HEK293 (cell line): ENCODE data around the gene TNFSF12.

ENCODE experiments used
- CTCF ChIA-PET: fragments of 350-600 bp; formaldehyde crosslinking; extraction: SDS; loops from one replicate; lab custom pipeline; 2021; ENCODE audit warnings: antibody characterized with exemption; lab: Yijun Ruan, JAX
- POLR2A ChIA-PET: fragments of 300-600 bp; formaldehyde crosslinking; extraction: SDS; loops from one replicate; lab custom pipeline; 2020; ENCODE audit warnings: antibody characterized with exemption, inconsistent platforms; lab: Yijun Ruan, JAX
- H3K27ac ChIP-seq: fragments of 200-500 bp; sonication (Bioruptor generic); 2 replicates; pipeline ENCODE4 v1.5.1; 2014; ENCODE audit warnings: low read depth, low read length, control low read depth, inconsistent platforms; ENCODE audit errors: extremely low read depth
- H3K36me3 ChIP-seq, 2 experiments: fragments of 200-500 bp in 1 of 2; sonication (Bioruptor generic) in 1 of 2; 1 replicate in 1 of 2; 2 replicates in 1 of 2; pipeline ENCODE4 v1.5.1; 2014 to 2017; ENCODE audit warnings: inconsistent platforms in 2 of 2, low read length in 2 of 2; ENCODE audit not compliant: control insufficient read depth in 2 of 2, insufficient read depth in 1 of 2
- H3K4me1 ChIP-seq: fragments of 200-500 bp; sonication (Bioruptor generic); 2 replicates; pipeline ENCODE4 v1.5.1; 2014; ENCODE audit warnings: mild to moderate bottlenecking, low read length, inconsistent platforms; ENCODE audit not compliant: control insufficient read depth, insufficient read depth
- H3K4me3 ChIP-seq: 2 replicates; pipeline ENCODE4 v1.5.1; 2011; ENCODE audit warnings: low read depth, mild to moderate bottlenecking, control low read depth, low read length, moderate library complexity
- H3K9me3 ChIP-seq: fragments of 200-500 bp; sonication (Bioruptor generic); 2 replicates; pipeline ENCODE4 v1.5.1; 2014; ENCODE audit warnings: low read depth, low read length, inconsistent platforms; ENCODE audit not compliant: control insufficient read depth, insufficient read depth
- EGR2 ChIP-seq: fragments of 450-650 bp; formaldehyde crosslinking; IDR thresholded peaks from 2 replicates; pipeline ENCODE4 v1.5.1; 2016; ENCODE audit warnings: low read depth, missing biosample characterization, missing genetic modification characterization
- HOXA7 ChIP-seq: sonication (generic); formaldehyde crosslinking; IDR thresholded peaks from 2 replicates; pipeline ENCODE4 v1.8.1; 2022; ENCODE audit warnings: missing genetic modification reagents, borderline replicate concordance
- OSR2 ChIP-seq: fragments of 450-650 bp; formaldehyde crosslinking; IDR thresholded peaks from 2 replicates; pipeline ENCODE4 v1.5.1; 2016; ENCODE audit warnings: missing biosample characterization, missing genetic modification characterization
- PRDM1 ChIP-seq: fragments of 450-650 bp; formaldehyde crosslinking; IDR thresholded peaks from 2 replicates; pipeline ENCODE4; 2016; ENCODE audit warnings: missing biosample characterization, missing genetic modification characterization
- ZBTB1 ChIP-seq: fragments of 450-650 bp; formaldehyde crosslinking; IDR thresholded peaks from 2 replicates; pipeline ENCODE4 v1.5.1; 2016; ENCODE audit warnings: missing biosample characterization, missing genetic modification characterization
- ZFHX2 ChIP-seq: fragments of 450-650 bp; formaldehyde crosslinking; conservative IDR thresholded peaks from 2 replicates; pipeline ENCODE4 v1.5.1; 2016; ENCODE audit warnings: missing biosample characterization, missing genetic modification characterization
- ZFP3 ChIP-seq: fragments of 450-650 bp; formaldehyde crosslinking; IDR thresholded peaks from 2 replicates; pipeline ENCODE4 v1.5.1; 2016; ENCODE audit warnings: low read depth, missing biosample characterization, missing genetic modification characterization
- ZNF121 ChIP-seq: fragments of 450-650 bp; formaldehyde crosslinking; IDR thresholded peaks from 2 replicates; pipeline ENCODE4 v1.5.1; 2016; ENCODE audit warnings: missing biosample characterization, missing genetic modification characterization
- ZNF138 ChIP-seq: fragments of 450-650 bp; formaldehyde crosslinking; IDR thresholded peaks from 2 replicates; pipeline ENCODE4 v1.5.1; 2016; ENCODE audit warnings: missing biosample characterization, missing genetic modification characterization, borderline replicate concordance
- ZNF155 ChIP-seq: fragments of 450-650 bp; formaldehyde crosslinking; IDR thresholded peaks from 2 replicates; pipeline ENCODE4 v1.5.1; 2016; ENCODE audit warnings: missing biosample characterization, missing genetic modification characterization
- ZNF175 ChIP-seq: fragments of 450-650 bp; formaldehyde crosslinking; IDR thresholded peaks from 2 replicates; pipeline ENCODE4 v1.5.1; 2016; ENCODE audit warnings: missing biosample characterization, missing genetic modification characterization
- ZNF19 ChIP-seq: fragments of 450-650 bp; formaldehyde crosslinking; IDR thresholded peaks from 2 replicates; pipeline ENCODE4; 2016; ENCODE audit warnings: missing biosample characterization, missing genetic modification characterization, low read depth
- ZNF2 ChIP-seq: fragments of 450-650 bp; formaldehyde crosslinking; IDR thresholded peaks from 2 replicates; pipeline ENCODE4 v1.5.1; 2016; ENCODE audit warnings: missing biosample characterization, missing genetic modification characterization
- ZNF202 ChIP-seq: fragments of 450-650 bp; formaldehyde crosslinking; IDR thresholded peaks from 2 replicates; pipeline ENCODE4 v1.5.1; 2016; ENCODE audit warnings: missing biosample characterization, missing genetic modification characterization, borderline replicate concordance
- ZNF23 ChIP-seq: fragments of 450-650 bp; formaldehyde crosslinking; IDR thresholded peaks from 2 replicates; pipeline ENCODE4 v1.5.1; 2016; ENCODE audit warnings: missing biosample characterization, missing genetic modification characterization, borderline replicate concordance
- ZNF248 ChIP-seq: fragments of 450-650 bp; formaldehyde crosslinking; IDR thresholded peaks from 2 replicates; pipeline ENCODE4 v1.5.1; 2017; ENCODE audit warnings: missing biosample characterization, missing genetic modification characterization
- ZNF404 ChIP-seq: fragments of 450-650 bp; formaldehyde crosslinking; IDR thresholded peaks from 2 replicates; pipeline ENCODE4 v1.5.1; 2017; ENCODE audit warnings: missing biosample characterization, missing genetic modification characterization
- ZNF623 ChIP-seq: fragments of 450-650 bp; formaldehyde crosslinking; IDR thresholded peaks from 2 replicates; pipeline ENCODE4 v1.5.1; 2016; ENCODE audit warnings: missing biosample characterization, missing genetic modification characterization
- ZNF776 ChIP-seq: fragments of 450-650 bp; formaldehyde crosslinking; IDR thresholded peaks from 2 replicates; pipeline ENCODE4 v1.5.0; 2017; ENCODE audit warnings: missing biosample characterization, missing genetic modification characterization, borderline replicate concordance
- ZNF785 ChIP-seq: fragments of 450-650 bp; formaldehyde crosslinking; IDR thresholded peaks from 2 replicates; pipeline ENCODE4 v1.5.1; 2016; ENCODE audit warnings: missing biosample characterization, missing genetic modification characterization
- TF ChIP-seq, protein P1 (sequence below): fragments of 450-650 bp; formaldehyde crosslinking; IDR thresholded peaks from 2 replicates; pipeline ENCODE4 v1.5.1; 2016; ENCODE audit warnings: missing biosample characterization, missing genetic modification characterization, borderline replicate concordance
- TF ChIP-seq, protein P2 (sequence below): fragments of 450-650 bp; formaldehyde crosslinking; IDR thresholded peaks from 2 replicates; pipeline ENCODE4 v1.5.1; 2016; ENCODE audit warnings: missing biosample characterization, missing genetic modification characterization
- TF ChIP-seq, protein P3 (sequence below): sonication (generic); formaldehyde crosslinking; IDR thresholded peaks from 2 replicates; pipeline ENCODE4 v1.8.1; 2022; ENCODE audit warnings: mild to moderate bottlenecking, moderate library complexity, missing genetic modification reagents
- TF ChIP-seq, protein P4 (sequence below): fragments of 450-650 bp; formaldehyde crosslinking; IDR thresholded peaks from 2 replicates; pipeline ENCODE4 v1.5.1; 2016; ENCODE audit warnings: missing biosample characterization, missing genetic modification characterization

The TNFSF12 gene

DNA sequence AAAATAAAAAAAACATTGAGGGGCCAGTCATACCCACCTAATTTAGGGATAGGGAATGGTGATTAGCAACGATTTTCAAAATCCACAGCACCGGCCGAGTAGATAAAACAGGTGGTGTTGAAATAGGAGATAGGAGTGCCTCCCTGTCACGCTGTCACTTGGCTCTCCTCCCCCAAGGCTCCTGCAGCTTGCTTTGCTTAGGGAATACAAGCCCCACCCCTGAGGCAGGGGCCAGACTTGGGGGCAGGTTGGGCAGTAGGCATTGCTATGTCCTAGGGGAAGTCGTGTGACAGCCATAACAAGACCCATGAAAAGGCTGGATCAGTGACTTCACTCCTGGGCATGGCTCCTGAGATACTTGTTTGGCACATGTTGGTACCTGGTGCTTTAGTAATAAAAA, 38.9 kb upstream of the TNFSF12 start:
- ChIA-PET CTCF (interaction anchor here (0.6 to 4.0 kb wide), 4 partner anchors 8 to 154 kb away, joined by 3 to 21 read pairs (median 8); partner anchors contain the start of genes SENP3 and TMEM95), POLR2A (interaction anchor here (1.2 to 1.6 kb wide), 2 partner anchors 51 to 69 kb away, joined by 3 to 4 read pairs; partner anchors contain the start of gene CD68)
- no peak overlapping the region for H3K4me3 ChIP-seq
- H3K9me3 ChIP-seq, result no peaks in the 10 kb centered on the region
- no peak overlapping the region for H3K27ac ChIP-seq
- peaks cover 85 to 97% of the 10 kb centered on the region in 2 experiments for H3K36me3 ChIP-seq
- TF ChIP-seq ZBTB1 (tag by site-specific recombination) (no peak), ZNF623 (tag by site-specific recombination) (no peak), ZNF19 (tag by site-specific recombination) (no peak), OSR2 (tag by site-specific recombination) (no peak), ZNF155 (no peak), ZNF2 (tag by site-specific recombination) (no peak), ZNF175 (tag by site-specific recombination) (no peak)
- TF ChIP-seq, protein P1, sequence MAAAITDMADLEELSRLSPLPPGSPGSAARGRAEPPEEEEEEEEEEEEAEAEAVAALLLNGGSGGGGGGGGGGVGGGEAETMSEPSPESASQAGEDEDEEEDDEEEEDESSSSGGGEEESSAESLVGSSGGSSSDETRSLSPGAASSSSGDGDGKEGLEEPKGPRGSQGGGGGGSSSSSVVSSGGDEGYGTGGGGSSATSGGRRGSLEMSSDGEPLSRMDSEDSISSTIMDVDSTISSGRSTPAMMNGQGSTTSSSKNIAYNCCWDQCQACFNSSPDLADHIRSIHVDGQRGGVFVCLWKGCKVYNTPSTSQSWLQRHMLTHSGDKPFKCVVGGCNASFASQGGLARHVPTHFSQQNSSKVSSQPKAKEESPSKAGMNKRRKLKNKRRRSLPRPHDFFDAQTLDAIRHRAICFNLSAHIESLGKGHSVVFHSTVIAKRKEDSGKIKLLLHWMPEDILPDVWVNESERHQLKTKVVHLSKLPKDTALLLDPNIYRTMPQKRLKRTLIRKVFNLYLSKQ, result no peak
- TF ChIP-seq, all 188 proteins: peak for 0
- no peaks in the 10 kb centered on the region for H3K4me1 ChIP-seq

DNA sequence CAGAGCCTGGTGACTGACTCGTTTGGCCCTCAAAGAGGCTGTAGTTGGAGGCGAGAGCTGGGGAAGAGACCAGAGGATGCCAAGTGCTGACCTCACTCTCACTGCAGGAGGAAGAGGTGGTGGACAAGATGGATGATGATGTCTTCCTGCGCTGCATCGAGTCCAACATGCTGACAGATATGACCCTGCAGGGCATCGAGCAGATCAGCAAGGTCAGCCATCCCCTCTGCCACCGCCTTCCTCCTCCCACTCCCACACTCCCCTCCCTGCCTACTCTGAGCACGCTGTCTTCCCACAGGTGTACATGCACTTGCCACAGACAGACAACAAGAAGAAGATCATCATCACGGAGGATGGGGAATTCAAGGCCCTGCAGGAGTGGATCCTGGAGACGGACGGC, 37.8 kb upstream of the TNFSF12 start:
- H3K4me1 ChIP-seq, result no peaks in the 10 kb centered on the region
- CTCF ChIA-PET, result interaction anchor here (0.8 kb wide), 2 partner anchors 49 to 50 kb away, joined by 3 read pairs; no protein-coding TSS in a partner anchor
- peaks cover 80 to 91% of the 10 kb centered on the region in 2 experiments for H3K36me3 ChIP-seq
- H3K27ac ChIP-seq, result no peak overlapping the region
- peak; percentile 68 for TF ChIP-seq ZFHX2 (tag by site-specific recombination)
- no peak for TF ChIP-seq ZNF248 (tag by site-specific recombination)
- peak; percentile 72 for TF ChIP-seq EGR2 (tag by site-specific recombination)
- TF ChIP-seq, all 188 proteins: peak for 2
- POLR2A ChIA-PET, result interaction anchor here (1.2 kb wide), 1 partner anchor 155 kb away, joined by 3 read pairs; no protein-coding TSS in a partner anchor
- no peak overlapping the region for H3K4me3 ChIP-seq
- H3K9me3 ChIP-seq, result no peaks in the 10 kb centered on the region

DNA sequence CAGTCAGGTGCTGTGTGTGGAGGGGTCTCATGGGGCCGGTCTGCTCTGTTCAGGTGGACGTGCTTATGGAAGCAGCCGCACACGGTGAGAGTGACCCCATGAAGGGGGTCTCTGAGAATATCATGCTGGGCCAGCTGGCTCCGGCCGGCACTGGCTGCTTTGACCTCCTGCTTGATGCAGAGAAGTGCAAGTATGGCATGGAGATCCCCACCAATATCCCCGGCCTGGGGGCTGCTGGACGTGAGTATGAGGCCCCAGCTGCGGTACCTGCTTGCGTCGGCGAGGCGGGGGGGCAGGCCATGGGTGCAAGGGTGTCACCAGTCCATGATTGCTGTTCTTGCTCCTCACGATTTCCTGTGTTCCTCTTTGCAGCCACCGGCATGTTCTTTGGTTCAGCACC, 36.8 kb upstream of the TNFSF12 start:
- Histone ChIP-seq H3K9me3 (no peaks in the 10 kb centered on the region), H3K4me1 (no peaks in the 10 kb centered on the region), H3K27ac (no peak overlapping the region)
- ChIA-PET CTCF (no interaction called here), POLR2A (interaction anchor here (1.2 to 1.7 kb wide), 2 partner anchors 9 to 156 kb away, joined by 3 to 4 read pairs; no protein-coding TSS in a partner anchor)
- TF ChIP-seq, protein P2, sequence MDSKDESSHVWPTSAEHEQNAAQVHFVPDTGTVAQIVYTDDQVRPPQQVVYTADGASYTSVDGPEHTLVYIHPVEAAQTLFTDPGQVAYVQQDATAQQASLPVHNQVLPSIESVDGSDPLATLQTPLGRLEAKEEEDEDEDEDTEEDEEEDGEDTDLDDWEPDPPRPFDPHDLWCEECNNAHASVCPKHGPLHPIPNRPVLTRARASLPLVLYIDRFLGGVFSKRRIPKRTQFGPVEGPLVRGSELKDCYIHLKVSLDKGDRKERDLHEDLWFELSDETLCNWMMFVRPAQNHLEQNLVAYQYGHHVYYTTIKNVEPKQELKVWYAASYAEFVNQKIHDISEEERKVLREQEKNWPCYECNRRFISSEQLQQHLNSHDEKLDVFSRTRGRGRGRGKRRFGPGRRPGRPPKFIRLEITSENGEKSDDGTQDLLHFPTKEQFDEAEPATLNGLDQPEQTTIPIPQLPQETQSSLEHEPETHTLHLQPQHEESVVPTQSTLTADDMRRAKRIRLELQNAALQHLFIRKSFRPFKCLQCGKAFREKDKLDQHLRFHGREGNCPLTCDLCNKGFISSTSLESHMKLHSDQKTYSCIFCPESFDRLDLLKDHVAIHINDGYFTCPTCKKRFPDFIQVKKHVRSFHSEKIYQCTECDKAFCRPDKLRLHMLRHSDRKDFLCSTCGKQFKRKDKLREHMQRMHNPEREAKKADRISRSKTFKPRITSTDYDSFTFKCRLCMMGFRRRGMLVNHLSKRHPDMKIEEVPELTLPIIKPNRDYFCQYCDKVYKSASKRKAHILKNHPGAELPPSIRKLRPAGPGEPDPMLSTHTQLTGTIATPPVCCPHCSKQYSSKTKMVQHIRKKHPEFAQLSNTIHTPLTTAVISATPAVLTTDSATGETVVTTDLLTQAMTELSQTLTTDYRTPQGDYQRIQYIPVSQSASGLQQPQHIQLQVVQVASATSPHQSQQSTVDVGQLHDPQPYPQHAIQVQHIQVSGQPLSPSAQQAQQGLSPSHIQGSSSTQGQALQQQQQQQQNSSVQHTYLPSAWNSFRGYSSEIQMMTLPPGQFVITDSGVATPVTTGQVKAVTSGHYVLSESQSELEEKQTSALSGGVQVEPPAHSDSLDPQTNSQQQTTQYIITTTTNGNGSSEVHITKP (tag by site-specific recombination), result no peak
- TF ChIP-seq ZFP3 (tag by site-specific recombination), result no peak
- TF ChIP-seq, protein P3, sequence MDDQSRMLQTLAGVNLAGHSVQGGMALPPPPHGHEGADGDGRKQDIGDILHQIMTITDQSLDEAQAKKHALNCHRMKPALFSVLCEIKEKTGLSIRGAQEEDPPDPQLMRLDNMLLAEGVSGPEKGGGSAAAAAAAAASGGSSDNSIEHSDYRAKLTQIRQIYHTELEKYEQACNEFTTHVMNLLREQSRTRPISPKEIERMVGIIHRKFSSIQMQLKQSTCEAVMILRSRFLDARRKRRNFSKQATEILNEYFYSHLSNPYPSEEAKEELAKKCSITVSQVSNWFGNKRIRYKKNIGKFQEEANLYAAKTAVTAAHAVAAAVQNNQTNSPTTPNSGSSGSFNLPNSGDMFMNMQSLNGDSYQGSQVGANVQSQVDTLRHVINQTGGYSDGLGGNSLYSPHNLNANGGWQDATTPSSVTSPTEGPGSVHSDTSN (CRISPR knock-in tag), result no peak
- no peak for TF ChIP-seq ZNF776 (tag by site-specific recombination)
- TF ChIP-seq, protein P4, sequence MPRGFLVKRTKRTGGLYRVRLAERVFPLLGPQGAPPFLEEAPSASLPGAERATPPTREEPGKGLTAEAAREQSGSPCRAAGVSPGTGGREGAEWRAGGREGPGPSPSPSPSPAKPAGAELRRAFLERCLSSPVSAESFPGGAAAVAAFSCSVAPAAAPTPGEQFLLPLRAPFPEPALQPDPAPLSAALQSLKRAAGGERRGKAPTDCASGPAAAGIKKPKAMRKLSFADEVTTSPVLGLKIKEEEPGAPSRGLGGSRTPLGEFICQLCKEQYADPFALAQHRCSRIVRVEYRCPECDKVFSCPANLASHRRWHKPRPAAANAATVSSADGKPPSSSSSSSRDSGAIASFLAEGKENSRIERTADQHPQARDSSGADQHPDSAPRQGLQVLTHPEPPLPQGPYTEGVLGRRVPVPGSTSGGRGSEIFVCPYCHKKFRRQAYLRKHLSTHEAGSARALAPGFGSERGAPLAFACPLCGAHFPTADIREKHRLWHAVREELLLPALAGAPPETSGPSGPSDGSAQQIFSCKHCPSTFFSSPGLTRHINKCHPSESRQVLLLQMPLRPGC (tag by site-specific recombination), result no peak
- TF ChIP-seq ZNF785 (tag by site-specific recombination), result no peak
- no peak for TF ChIP-seq ZNF23 (tag by site-specific recombination)
- no peak for TF ChIP-seq ZNF121 (tag by site-specific recombination)
- TF ChIP-seq HOXA7, result no peak
- no peak for TF ChIP-seq ZNF404
- no peak for TF ChIP-seq ZNF155
- no peak for TF ChIP-seq ZNF138 (tag by site-specific recombination)
- no peak for TF ChIP-seq ZNF202 (tag by site-specific recombination)
- no peak for TF ChIP-seq PRDM1 (tag by site-specific recombination)
- TF ChIP-seq, all 188 proteins: peak for 0
- no peak overlapping the region for H3K4me3 ChIP-seq
- peaks cover 70 to 82% of the 10 kb centered on the region in 2 experiments for H3K36me3 ChIP-seq
